CD4-positive, alpha-beta T cell treated with Interleukin-10 for 1 hour (primary cell): ENCODE measurements around the gene CDS1.
"Not testable (repeated sequence)": the region's sequence is repeated elsewhere in the genome, so short reads cannot be mapped to it uniquely, and the experiment has no call there.

Experiments
- DNase-seq: peaks from one replicate; pipeline ENCODE4 v3.0.0-alpha.2; 2020

Gene CDS1

GRCh38 chr4:84677093-84677492, 94.2 kb downstream of the CDS1 start:
- DNase-seq = no peak

GRCh38 chr4:84677995-84678394, 95.1 kb downstream of the CDS1 start:
- no peak for DNase-seq

- no peak for DNase-seq
These were observed 96.2 kb downstream of the CDS1 start for GRCh38 chr4:84678976-84679744.

- no peak for DNase-seq
These were observed 98.0 kb downstream of the CDS1 start for GRCh38 chr4:84680956-84681355.

GRCh38 chr4:84681486-84682274, 98.8 kb downstream of the CDS1 start:
- DNase-seq = no peak

GRCh38 chr4:84682661-84683060, 99.7 kb downstream of the CDS1 start:
- DNase-seq = not testable (repeated sequence)

GRCh38 chr4:84683064-84683850, 100.3 kb downstream of the CDS1 start:
- no peak for DNase-seq

- DNase-seq = no peak
These were observed 101.4 kb downstream of the CDS1 start for GRCh38 chr4:84684361-84684760.

- no peak for DNase-seq
These were observed 102.2 kb downstream of the CDS1 start for GRCh38 chr4:84685105-84685504.

GRCh38 chr4:84688605-84689004, 105.7 kb downstream of the CDS1 start:
- DNase-seq = no peak

- DNase-seq = no peak
These were observed 106.3 kb downstream of the CDS1 start for GRCh38 chr4:84689197-84689596.

GRCh38 chr4:84690481-84690880, 107.6 kb downstream of the CDS1 start:
- no peak for DNase-seq

- DNase-seq = no peak
These were observed 108.3 kb downstream of the CDS1 start for GRCh38 chr4:84691170-84691691.

GRCh38 chr4:84691800-84692199, 108.9 kb downstream of the CDS1 start:
- no peak for DNase-seq

GRCh38 chr4:84697159-84697558, 114.2 kb downstream of the CDS1 start:
- DNase-seq = no peak

- DNase-seq = no peak
These were observed 114.8 kb downstream of the CDS1 start for GRCh38 chr4:84697615-84698201.

- no peak for DNase-seq
These were observed 116.2 kb downstream of the CDS1 start for GRCh38 chr4:84699001-84699671.
